ENCODE measurements around the gene DCC.
"Not testable (repeated sequence)": the region's sequence is repeated elsewhere in the genome, so short reads cannot be mapped to it uniquely, and the experiment has no call there.

Gene DCC

GRCh38 chr18:53451902-53452301, 1111.9 kb downstream of the DCC start:
- TF ChIP-seq CTCF (IDR thresholded peaks at IDR 0.05; ENCODE audit: control insufficient read depth, insufficient read depth, low read depth, low read length, missing control alignments): no peak
- no peak overlapping the region for H3K4me3 ChIP-seq (ENCODE audit: control insufficient read depth, low read depth, low read length)
- DNase-seq (ENCODE audit: low read depth): no peak

- H3K4me3 ChIP-seq (ENCODE audit: control insufficient read depth, low read depth, low read length): no peak overlapping the region
- DNase-seq (ENCODE audit: low read depth): no peak
Measured at GRCh38 chr18:53457068-53457467, 1117.1 kb downstream of the DCC start.

DNA sequence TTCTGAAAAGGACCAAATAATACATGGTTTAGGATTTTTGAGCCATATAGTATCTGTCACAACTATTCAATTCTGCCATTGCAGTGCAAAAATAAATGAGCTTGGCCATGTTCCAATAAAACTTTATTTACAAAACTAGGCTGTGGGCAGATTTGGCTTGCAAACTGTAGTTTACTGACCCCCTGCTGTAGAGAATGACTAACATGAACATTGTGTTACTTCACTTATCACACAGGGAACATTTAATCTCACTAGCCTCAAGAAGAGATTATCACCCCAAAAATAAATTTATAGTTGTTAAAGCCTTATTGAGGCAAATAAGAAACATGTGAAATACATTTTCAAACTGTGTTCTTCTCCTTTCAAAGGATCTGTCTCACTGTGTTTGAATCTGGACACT, 1118.3 kb downstream of the DCC start:
- no peak overlapping the region for H3K4me3 ChIP-seq (ENCODE audit: control insufficient read depth, low read depth, low read length)
- DNase-seq (ENCODE audit: low read depth): no peak
- no peak for TF ChIP-seq CTCF (IDR thresholded peaks at IDR 0.05; ENCODE audit: control insufficient read depth, insufficient read depth, low read depth, low read length, missing control alignments)

More at GRCh38 chr18:53457068-53457467, 1117.1 kb downstream of the DCC start:
- TF ChIP-seq CTCF (IDR thresholded peaks at IDR 0.05; ENCODE audit: control insufficient read depth, insufficient read depth, low read depth, low read length, missing control alignments): no peak

DNA sequence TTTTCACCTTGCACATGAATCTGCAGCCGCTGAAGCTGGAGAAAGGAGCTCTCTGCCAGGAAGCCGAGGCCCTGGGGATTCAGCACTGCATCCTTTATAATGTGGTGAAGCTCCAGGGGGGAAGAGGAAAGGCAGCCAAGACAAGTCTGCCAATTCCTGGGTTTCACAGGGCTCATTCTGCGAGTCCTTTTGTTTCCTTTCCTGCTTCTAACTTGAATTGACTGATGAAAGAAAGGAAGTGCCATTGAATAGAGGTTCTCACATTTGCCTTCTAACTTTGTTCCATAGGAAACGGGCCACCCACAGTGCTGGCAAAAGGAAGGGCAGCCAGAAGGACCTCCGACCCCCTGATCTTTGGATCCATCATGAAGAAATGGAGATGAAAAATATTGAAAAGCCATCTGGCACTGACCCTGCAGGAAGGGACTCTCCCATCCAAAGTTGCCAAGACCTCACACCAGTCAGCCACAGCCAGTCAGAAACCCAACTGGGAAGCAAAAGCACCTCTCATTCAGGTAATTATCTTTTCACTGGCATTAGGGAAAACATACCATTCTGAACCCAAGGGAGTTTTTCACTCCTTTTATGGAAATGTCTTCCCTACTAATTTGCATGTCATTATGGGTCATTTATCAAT, 1119.1 kb downstream of the DCC start:
- no peak overlapping the region for H3K4me3 ChIP-seq (ENCODE audit: control insufficient read depth, low read depth, low read length)
- no peak for TF ChIP-seq CTCF (IDR thresholded peaks at IDR 0.05; ENCODE audit: control insufficient read depth, insufficient read depth, low read depth, low read length, missing control alignments)
- no peak for DNase-seq (ENCODE audit: low read depth)

- no peak overlapping the region for H3K4me3 ChIP-seq (ENCODE audit: control insufficient read depth, low read depth, low read length)
- no peak for DNase-seq (ENCODE audit: low read depth)
- no peak for TF ChIP-seq CTCF (IDR thresholded peaks at IDR 0.05; ENCODE audit: control insufficient read depth, insufficient read depth, low read depth, low read length, missing control alignments)
Measured at GRCh38 chr18:53467756-53468155, 1127.8 kb downstream of the DCC start.

- not testable (repeated sequence) for DNase-seq (ENCODE audit: low read depth); H3K4me3 ChIP-seq (ENCODE audit: control insufficient read depth, low read depth, low read length)
Measured at GRCh38 chr18:53468173-53468572, 1128.2 kb downstream of the DCC start.

- H3K4me3 ChIP-seq (ENCODE audit: control insufficient read depth, low read depth, low read length): no peak overlapping the region
- DNase-seq (ENCODE audit: low read depth): no peak
- no peak for TF ChIP-seq CTCF (IDR thresholded peaks at IDR 0.05; ENCODE audit: control insufficient read depth, insufficient read depth, low read depth, low read length, missing control alignments)
Measured at GRCh38 chr18:53472546-53472945, 1132.5 kb downstream of the DCC start.
